ENCODE data around the gene KCTD17.

- TF ChIP-seq POLR2A (IDR thresholded peaks at IDR 0.05; ENCODE audit: low read depth, low read length), result no peak
- TF ChIP-seq POLR2AphosphoS5 (IDR thresholded peaks at IDR 0.05; ENCODE audit: low read depth, low read length), result no peak
- TF ChIP-seq TAF1 (IDR thresholded peaks at IDR 0.05; ENCODE audit: low read depth, low read length), result no peak
- TF ChIP-seq POU2F2 (IDR thresholded peaks at IDR 0.05; ENCODE audit: low read depth, low read length), result no peak
- TF ChIP-seq SPI1 (IDR thresholded peaks at IDR 0.05; ENCODE audit: low read depth, low read length), result no peak
- TF ChIP-seq PAX5 (IDR thresholded peaks at IDR 0.05; ENCODE audit: insufficient read depth, low read length, severe bottlenecking), result no peak
Measured at GRCh38 chr22:37112084-37112728, 60.7 kb downstream of the KCTD17 start.

Data from GM12891 (cell line).